Inferior parietal cortex (tissue), 1 donor: ENCODE measurements around the gene STK32B.

ENCODE experiments used
- DNase-seq: peaks from one replicate; pipeline ENCODE4 v3.0.0-alpha.2; 2016; ENCODE audit errors: extremely low spot score

Gene STK32B

DNA sequence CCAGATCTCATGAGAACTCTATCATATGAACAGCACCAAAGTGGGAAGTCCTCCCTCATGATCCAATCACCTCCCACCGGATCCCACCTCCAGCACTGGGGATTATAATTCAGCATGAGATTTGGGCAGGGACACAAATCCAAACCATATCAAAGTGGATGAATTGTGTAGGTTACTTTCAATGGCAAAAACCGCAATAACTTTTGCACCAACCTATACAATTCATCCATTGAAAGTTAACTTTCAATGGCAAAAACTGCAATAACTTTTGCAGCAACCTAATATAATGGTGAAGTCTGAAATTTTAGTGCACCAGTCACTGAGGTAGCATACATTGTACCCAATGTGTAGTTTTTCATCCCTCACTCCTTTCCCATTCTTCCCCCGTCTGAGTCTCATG lies 16.6 kb downstream of the STK32B start:
- no peak for DNase-seq

GRCh38 chr4:5069901-5070300 lies 18.6 kb downstream of the STK32B start:
- DNase-seq: no peak

GRCh38 chr4:5072948-5073347 lies 21.7 kb downstream of the STK32B start:
- DNase-seq: no peak

GRCh38 chr4:5078009-5078408 lies 26.7 kb downstream of the STK32B start:
- no peak for DNase-seq

DNA sequence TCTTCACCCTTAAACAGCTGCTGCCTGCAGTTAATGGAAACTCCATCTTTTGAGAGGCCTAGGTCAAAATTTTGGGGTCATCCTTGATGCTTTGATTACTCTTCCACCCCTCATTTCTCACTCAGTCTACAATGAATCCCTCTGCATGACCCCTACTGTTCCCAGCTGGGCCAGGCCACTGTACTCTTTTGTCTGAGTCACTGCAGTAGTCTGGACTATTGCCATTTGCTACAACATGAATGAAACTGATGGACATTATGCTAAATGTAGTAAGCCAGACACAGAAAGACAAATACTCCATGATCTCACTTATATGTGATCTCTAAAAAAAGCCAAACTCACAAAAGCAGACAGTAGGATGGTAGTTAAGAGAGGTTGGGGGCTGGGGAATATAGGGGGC lies 28.3 kb downstream of the STK32B start:
- no peak for DNase-seq

DNA sequence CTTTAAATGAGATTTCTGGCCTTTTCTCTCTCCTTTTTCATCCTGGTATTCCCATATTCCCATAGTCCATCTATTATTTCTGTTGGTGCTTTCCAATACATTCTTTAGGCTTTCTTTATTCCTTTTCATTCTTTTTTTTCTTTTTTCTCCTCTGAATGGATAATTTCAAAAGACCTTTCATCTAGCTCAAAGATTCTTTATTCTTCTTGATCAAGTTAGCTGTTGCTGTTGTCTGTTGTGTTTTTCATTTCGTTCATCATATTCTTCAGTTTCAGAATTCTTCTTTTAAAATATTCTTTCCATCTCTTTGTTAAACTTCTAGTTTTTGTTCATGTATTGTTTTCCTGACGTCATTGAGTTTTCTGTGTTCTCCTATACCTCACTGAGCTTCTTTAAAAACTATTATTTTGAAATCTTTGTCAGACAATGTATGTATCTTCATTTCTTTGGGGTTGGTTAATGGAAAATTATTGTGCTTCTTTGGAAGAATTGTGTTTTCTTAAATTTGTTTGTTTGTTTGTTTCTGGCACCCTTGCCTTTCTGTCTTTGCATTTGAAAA lies 30.2 kb downstream of the STK32B start:
- no peak for DNase-seq

- DNase-seq: no peak
These were observed 31.1 kb downstream of the STK32B start for GRCh38 chr4:5082376-5082775.

GRCh38 chr4:5084911-5085475 lies 33.7 kb downstream of the STK32B start:
- DNase-seq: no peak

- DNase-seq: no peak
These were observed 35.3 kb downstream of the STK32B start for GRCh38 chr4:5086535-5086934.

DNA sequence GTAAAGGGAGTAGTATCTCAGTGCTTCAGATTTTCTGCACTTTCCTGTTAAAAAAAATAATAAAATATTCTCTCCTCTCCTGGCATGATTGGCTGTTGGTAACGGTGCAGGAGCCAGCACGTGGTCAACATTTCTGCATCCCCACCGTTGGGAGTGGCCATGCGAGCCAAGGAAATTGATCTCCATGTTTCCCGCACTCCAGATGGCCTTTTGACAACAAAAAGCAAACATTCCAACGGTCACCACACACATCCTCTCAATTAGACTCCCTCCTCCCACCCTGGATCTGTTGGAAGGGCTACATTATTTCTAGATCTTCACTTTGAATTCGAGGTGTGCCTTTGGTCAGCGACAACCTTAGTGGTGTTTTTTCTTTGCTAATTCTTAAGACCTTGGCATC lies 45.0 kb downstream of the STK32B start:
- no peak for DNase-seq

DNA sequence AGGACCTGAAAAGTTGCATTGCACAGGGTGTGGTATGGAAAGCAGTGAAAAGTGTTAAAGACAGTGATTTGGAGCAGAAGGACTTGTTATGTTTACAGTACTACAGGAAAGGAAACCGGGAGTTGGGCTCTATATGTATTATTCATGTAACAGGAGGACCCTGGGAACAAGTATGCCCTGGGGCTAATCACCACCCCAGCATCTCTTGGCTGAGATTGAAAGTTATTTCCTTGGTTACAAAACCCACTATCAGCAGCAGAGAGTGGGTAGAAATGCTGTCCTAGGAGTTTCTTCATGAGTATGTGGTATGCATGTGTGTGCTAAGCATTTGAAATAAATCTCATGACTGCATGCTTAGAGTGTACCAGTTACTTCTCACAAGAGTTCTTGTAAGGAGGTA lies 46.9 kb downstream of the STK32B start:
- no peak for DNase-seq

DNA sequence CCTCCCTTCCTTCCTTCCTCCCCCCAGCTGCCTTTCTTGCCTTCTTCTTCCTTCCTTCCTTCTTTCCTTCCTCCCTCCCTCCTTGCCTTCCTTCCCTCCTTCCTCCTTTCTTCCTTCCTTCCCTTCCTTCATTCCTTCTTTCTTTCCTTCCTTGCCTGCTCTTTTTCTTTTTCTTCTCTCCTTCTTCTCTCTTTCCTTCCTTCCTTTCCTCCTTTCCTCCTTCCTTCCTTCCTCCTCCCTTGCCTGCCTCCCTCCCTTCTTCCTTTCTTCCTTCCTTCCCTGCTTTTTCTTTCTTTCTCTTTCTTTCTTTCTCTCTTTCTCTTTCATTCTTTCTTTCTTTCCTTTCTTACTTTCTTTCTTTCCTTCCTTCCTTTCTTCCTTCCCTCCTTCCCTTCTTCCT lies 49.1 kb downstream of the STK32B start:
- no peak for DNase-seq

DNA sequence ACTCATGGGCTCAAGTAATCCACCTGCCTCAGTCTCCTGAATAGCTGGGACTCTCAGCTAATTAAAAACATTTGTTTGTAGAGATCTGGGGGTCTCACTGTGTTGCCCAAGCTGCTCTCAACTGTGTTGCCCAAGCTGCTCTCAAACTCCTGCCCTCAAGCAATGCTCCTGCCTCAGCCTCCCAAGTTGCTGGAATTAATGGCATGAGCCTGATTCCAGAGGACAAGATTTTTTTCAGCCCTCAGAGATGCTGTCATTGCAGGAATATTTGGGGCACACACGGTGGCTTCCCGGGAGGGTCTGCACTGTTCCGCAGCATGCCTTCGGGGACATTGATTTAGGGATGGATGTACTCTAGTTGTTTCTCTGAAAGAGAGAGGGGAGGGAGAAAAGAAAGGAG lies 49.7 kb downstream of the STK32B start:
- DNase-seq: no peak

DNA sequence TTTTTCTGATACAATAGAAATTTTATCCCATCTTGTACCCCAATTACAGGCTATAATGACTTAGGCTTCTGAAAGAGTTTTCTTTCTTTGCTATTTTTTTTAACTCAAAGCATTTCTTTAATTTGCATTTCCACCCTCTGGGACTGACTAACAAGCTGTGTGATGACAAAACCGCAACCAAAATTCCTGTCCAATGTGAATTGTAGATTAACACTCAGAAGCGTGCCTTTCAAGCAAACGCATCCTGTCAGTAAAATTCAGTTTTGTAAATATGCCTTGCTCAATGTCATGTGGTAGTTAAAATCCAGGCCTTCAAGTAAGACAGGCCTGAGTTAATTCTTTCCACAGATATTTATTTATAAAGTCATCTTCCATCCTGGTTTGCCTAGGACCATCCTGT lies 50.3 kb downstream of the STK32B start:
- DNase-seq: no peak

GRCh38 chr4:5110901-5111300 lies 59.6 kb downstream of the STK32B start:
- DNase-seq: no peak

DNA sequence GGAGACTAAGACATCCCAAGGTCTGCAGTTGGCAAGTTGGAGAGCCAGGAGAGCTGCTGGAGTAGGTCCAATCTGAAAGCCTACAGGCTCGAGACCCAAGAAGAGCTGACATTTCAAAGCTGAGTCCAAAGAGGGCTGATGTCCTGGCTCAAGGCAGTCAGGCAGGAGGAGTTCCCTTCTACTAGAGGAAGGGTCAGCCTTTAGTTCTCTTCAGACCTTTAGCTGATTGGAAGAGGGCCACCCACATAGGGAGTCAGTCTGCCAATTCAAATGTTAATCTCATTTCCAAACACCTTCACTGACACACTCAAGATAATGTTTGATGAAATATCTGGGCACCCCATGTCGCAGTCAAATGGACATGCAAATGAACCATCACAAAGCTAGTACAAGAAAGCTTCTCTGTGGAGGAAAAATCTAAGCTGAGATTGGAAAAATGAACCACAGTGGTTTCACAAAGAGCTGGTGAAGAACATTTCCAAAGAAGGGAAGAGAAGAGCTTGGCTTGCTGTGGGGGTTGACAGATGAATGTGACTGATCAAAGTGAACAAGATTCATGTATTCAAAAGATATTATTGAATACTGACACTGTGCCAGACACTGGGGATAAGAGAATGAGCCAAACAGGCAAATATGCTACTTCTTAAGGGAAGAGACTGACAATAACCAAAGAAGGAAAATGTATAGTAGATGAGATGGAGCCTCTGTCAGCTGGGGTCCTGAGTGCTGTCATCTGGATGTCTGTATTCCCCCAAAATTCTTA lies 61.2 kb downstream of the STK32B start:
- DNase-seq: no peak

DNA sequence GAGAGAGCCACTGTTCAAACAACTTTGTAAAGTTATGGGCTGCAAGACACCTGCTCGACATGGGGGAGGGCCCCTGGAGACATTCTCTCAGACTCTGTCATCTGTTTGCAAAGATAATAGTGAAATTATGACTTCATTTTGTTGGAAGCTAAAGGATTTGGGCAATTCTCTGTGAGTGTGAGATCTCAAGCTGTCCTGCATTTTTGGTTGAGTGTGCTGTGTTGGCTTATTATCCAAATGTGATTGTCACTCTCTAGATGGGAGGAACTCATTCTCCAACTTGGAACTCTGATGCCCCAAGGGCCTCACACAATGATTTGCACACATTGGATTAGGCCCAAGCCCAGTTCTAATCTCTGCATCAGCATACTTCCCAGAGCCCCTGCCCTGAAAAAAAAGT lies 63.7 kb downstream of the STK32B start:
- no peak for DNase-seq

DNA sequence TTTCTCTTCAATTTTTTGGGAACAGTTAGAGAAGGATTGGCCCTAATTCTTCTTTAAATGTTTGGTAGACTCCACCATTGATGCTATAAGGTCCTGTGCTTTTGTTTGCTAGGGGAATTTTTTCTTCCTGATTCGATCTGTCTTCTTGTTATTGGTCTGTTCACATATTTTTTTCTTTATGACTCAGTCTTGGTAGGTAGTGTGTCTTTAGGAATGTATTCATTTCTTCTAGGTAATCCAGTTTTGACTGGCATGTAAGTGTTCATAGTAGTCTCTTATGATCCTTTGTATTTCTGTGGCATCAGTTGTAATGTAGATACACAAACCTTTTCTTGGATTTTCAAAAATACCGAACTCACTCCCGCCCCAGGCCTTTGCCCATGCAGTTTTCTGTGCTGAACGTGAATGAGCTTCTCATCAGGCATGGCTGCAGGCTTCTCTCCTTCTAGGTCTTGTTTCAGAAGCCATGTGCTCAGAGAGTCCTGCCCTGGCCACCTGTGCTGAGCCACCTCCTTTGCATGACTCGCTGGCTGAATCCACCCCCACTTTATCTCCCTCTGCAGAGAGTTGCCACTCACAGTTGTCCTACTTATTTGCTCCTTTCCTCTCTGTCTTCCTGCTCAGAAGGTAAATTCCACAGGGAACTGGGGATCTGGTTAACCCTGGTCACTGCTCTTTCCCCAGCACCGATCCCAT lies 67.0 kb downstream of the STK32B start:
- no peak for DNase-seq

DNA sequence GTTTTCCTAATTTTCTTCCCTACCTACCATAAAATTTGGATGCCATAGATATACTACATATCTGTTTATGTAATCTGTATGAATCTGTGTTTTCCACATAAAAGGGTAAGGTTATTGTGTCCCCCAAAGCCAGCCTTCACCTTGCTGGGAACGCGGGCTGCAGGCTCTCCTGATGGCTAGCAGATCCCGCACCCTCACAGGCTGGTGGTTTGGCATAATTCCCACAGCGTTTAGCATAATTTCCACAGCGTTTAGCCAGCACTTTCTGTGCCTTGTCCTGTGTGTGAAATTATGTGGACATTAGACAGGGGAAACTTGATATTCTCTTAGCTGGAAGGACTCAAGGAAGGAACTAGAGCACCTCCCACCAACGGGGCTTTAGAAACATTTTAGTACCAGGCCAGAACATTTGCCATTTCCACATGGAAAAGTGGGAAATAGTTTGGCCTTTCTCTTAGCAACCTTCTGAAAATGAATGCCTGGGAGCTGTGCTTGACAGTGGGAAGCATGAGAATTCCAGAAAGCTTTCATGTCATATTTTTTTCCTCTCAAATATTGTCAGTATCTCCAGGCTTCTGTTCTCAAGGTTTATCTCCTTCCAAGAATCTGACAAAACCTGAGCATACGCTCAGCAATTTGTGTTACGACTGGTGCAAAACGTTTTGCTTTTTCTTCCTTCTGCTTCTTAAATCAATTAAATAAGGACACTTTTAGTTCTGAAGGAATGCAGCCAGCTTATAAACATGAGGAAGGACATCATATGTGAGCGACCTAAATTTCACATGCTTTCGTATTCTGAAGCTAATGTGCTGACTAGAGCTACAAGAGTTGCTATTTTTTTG lies 67.9 kb downstream of the STK32B start:
- DNase-seq: no peak

- no peak for DNase-seq
These were observed 68.8 kb downstream of the STK32B start for GRCh38 chr4:5120067-5120466.

DNA sequence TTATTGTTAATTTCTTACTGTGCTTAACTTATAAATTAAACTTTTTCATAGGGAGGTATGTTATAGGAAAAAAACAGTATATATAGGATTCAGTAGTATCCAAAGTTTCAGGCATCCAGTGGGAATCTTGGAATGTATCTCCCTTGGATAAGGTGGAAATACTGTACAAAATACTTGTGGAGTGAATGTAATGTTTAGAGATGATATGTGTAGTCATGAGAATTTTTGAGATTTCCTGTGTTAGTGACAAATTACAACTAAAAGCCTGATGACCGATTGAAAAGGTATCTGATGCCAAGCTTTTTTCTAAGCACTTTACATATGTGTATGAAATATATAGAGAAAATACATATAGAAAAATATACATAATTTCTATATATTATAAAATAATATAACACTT lies 69.2 kb downstream of the STK32B start:
- DNase-seq: no peak

- DNase-seq: no peak
These were observed 70.8 kb downstream of the STK32B start for GRCh38 chr4:5122114-5122513.
